Measurements from ENCODE around the gene MYADM.

DNA sequence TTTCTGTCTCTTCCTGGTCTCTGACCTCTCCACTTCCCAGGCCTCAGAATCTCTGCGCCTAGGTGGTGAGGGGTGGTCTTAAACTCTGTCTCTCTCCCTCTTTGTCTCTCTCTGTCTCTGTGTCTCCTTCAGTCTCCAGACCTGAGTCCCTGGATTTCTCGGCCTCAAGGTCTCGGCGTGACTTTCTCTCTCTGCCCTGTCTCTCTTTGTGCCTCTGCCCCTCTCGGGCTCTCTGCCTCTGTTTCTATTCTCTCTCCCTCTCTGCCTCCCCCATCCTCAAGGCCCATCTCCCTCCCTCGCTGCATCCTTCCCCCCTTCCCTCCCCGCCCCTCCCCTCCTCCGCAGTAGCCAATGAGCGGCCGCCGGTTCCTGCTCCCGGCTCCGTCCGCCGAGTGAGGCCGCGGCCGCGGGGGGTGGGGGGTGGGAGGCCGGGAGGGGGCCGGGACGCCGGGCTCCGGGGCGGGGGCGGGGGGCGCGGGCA is 41.3 kb downstream of the MYADM start, which contains the start of gene CACNG7:
- TF ChIP-seq, protein P1, sequence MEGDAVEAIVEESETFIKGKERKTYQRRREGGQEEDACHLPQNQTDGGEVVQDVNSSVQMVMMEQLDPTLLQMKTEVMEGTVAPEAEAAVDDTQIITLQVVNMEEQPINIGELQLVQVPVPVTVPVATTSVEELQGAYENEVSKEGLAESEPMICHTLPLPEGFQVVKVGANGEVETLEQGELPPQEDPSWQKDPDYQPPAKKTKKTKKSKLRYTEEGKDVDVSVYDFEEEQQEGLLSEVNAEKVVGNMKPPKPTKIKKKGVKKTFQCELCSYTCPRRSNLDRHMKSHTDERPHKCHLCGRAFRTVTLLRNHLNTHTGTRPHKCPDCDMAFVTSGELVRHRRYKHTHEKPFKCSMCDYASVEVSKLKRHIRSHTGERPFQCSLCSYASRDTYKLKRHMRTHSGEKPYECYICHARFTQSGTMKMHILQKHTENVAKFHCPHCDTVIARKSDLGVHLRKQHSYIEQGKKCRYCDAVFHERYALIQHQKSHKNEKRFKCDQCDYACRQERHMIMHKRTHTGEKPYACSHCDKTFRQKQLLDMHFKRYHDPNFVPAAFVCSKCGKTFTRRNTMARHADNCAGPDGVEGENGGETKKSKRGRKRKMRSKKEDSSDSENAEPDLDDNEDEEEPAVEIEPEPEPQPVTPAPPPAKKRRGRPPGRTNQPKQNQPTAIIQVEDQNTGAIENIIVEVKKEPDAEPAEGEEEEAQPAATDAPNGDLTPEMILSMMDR (IDR thresholded peaks at IDR 0.05), result no peak
- TF ChIP-seq POLR2A (IDR thresholded peaks at IDR 0.05), result no peak

Data from ovary (tissue), 3 donors.